HEK293T (cell line): ENCODE measurements around the gene AGBL1.

Experiments
- ARNT ChIP-seq: fragments of 450-650 bp; IDR thresholded peaks from 2 replicates; pipeline ENCODE4 v1.6.1; 2017; ENCODE audit warnings: mild to moderate bottlenecking
- BHLHE40 ChIP-seq: fragments of 450-650 bp; IDR thresholded peaks from 2 replicates; pipeline ENCODE4 v1.6.1; 2016; ENCODE audit warnings: mild to moderate bottlenecking, moderate library complexity, borderline replicate concordance
- CTBP1 ChIP-seq: fragments of 450-650 bp; IDR thresholded peaks from 2 replicates; pipeline ENCODE4 v1.6.1; 2016; ENCODE audit warnings: borderline replicate concordance
- ELF4 ChIP-seq: fragments of 450-650 bp; IDR thresholded peaks from 2 replicates; pipeline ENCODE4 v1.6.1; 2017; ENCODE audit warnings: antibody characterized with exemption
- FOXA1 ChIP-seq: fragments of 450-650 bp; IDR thresholded peaks from 2 replicates; pipeline ENCODE4 v1.6.1; 2016; ENCODE audit warnings: mild to moderate bottlenecking
- FOXK2 ChIP-seq: fragments of 450-650 bp; IDR thresholded peaks from 2 replicates; pipeline ENCODE4 v1.6.1; 2016; ENCODE audit warnings: mild to moderate bottlenecking
- FOXM1 ChIP-seq: fragments of 450-650 bp; IDR thresholded peaks from 2 replicates; pipeline ENCODE4 v1.6.1; 2017; ENCODE audit warnings: mild to moderate bottlenecking, borderline replicate concordance
- HDGF ChIP-seq: fragments of 450-650 bp; IDR thresholded peaks from 2 replicates; pipeline ENCODE4 v1.6.1; 2017; ENCODE audit warnings: antibody characterized with exemption, borderline replicate concordance
- LEF1 ChIP-seq: fragments of 450-650 bp; IDR thresholded peaks from 2 replicates; pipeline ENCODE4 v1.6.1; 2017; ENCODE audit warnings: mild to moderate bottlenecking, borderline replicate concordance
- NFRKB ChIP-seq: fragments of 450-650 bp; IDR thresholded peaks from 2 replicates; pipeline ENCODE4 v1.6.1; 2016; ENCODE audit warnings: mild to moderate bottlenecking, moderate library complexity
- SP1 ChIP-seq: fragments of 450-650 bp; IDR thresholded peaks from 2 replicates; pipeline ENCODE4 v1.6.1; 2017
- SUZ12 ChIP-seq: fragments of 450-650 bp; IDR thresholded peaks from 2 replicates; pipeline ENCODE4 v1.6.1; 2016; ENCODE audit warnings: mild to moderate bottlenecking
- TARDBP ChIP-seq: fragments of 450-650 bp; IDR thresholded peaks from 2 replicates; pipeline ENCODE4 v1.6.1; 2016
- ZNF384 ChIP-seq: fragments of 450-650 bp; IDR thresholded peaks from 2 replicates; pipeline ENCODE4 v1.6.1; 2016

- no peak for TF ChIP-seq LEF1
- TF ChIP-seq BHLHE40 = no peak
- TF ChIP-seq FOXK2 = no peak
- TF ChIP-seq FOXA1 = no peak
- no peak for TF ChIP-seq SP1
- TF ChIP-seq HDGF = no peak
- no peak for TF ChIP-seq FOXM1
- no peak for TF ChIP-seq NFRKB
- no peak for TF ChIP-seq CTBP1
- TF ChIP-seq SUZ12 = no peak
- no peak for TF ChIP-seq TARDBP
- TF ChIP-seq ELF4 = no peak
- TF ChIP-seq ARNT = no peak
- no peak for TF ChIP-seq ZNF384
These were observed 826.7 kb downstream of the AGBL1 start for GRCh38 chr15:86906376-86906775.
